ENCODE measurements around the gene TXNDC16.
A peak's percentile ranks its signal among the peaks of the same experiment; 100 is the strongest.
"Not testable (repeated sequence)": the region's sequence is repeated elsewhere in the genome, so short reads cannot be mapped to it uniquely, and the experiment has no call there.

The TXNDC16 gene

DNA sequence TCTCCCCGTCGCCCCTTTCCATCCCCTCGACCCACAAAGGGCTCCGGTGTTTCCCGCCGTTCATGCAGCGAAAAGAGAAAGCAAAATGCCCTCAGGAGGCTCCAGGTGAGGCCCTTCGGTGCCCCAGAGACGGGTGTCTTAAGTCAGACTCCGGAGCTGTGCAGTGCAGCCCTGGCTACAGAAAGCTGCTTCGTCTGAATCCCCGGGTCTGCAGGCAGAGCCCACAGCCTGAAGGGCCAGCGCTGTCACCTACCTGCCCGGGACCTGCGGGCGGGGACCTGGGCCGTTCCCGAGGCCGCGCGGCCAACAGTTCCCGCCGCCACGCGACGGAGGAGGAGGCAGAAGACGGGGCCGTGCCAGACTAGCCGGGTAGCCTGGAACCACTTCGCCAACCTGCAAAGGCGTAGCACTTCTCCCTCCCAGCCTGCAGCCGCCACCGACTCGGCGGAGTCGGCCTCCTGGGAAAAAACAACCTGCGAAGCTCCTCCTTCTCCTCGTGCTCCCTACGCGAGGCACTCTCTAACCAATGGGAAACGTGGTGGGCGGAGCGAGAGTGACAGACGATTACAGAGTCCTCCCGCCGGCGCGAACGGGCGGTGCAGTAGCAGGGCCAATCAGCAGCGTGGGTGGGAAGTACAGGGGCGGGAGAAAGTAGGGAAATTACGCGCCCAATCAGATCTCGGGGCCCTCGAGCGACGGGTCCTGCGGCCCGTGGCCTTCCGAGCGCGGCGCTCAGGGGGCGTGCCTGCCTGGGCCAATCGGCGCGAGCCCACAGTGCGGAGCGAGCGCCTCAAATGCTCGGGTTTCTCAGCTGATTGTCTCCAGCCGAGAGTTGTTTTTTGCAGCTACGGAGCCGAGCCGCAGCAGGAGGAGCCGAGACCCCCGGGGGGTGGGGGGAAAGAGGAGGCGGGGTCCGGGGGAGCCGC, at the start of gene TXNDC16, which contains the start of gene GPR137C:
Gene TXNDC16 (minus strand): TSS at position 443 of the 926 bp plus-strand sequence. CDS start 8,948 bp downstream, outside the sequence.
Gene GPR137C (plus strand): TSS at position 774 of the 926 bp plus-strand sequence. CDS start 312 bp downstream, outside the sequence.
- peak; percentile 100 for DNase-seq

GRCh38 chr14:52599974-52600373, 47.7 kb upstream of the TXNDC16 start:
- no peak for DNase-seq

DNA sequence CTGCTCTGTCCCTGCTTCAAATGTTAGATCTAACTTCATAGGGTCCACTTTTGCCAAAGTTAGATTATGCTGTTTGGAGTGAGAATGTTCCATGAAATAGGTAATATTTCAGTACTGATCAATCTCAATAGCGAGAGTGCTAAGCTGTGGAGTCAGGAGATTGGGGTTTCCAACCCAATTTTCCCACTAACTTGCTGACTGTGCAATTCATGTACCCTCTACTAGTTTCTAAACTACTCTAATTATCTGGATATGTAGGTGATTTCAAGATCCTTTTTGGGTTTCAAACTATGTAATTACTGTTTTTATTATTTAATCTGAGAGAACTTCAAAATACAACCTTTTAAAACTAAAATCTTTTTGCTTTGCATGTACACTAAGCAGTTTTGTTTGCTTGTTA, 46.3 kb upstream of the TXNDC16 start:
- no peak for DNase-seq

GRCh38 chr14:52596861-52597260, 44.6 kb upstream of the TXNDC16 start:
- DNase-seq = no peak

DNA sequence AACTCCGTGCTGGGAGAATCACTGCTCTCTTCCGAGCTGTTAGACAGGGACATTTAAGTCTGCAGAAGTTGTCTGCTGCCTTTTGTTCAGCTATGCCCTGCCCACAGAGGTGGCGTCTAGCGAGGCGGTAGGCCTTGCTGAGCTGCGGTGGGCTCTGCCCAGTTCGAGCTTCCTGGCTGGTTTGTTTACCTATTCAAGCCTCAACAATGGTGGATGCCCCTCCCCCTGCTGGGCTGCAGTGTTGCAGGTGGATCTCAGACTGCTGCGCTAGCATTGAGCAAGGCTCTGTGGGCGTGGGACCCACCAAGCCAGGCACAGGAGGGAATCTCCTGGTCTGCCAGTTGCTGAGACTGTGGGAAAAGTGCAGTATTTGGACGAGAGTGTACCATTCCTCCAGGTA, 44.0 kb upstream of the TXNDC16 start:
- DNase-seq = no peak

DNA sequence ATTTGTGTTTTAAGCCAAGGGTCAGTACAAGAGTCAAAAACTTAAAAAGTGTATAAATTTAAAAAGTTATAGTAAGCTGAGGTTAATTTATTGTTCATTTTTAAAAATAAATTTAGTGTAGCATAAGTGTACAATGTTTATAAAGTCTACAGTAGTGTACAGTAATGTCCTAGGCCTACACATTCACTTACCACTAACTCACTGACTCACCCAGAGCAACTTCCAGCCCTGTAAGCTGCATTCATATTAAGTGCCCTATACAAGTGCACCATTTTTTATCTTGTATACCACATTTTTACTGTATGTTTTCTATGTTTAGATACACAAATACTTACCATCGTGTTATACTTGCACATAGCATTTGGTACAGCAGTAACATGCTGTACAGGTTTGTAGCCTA, 38.0 kb upstream of the TXNDC16 start:
- DNase-seq = no peak

DNA sequence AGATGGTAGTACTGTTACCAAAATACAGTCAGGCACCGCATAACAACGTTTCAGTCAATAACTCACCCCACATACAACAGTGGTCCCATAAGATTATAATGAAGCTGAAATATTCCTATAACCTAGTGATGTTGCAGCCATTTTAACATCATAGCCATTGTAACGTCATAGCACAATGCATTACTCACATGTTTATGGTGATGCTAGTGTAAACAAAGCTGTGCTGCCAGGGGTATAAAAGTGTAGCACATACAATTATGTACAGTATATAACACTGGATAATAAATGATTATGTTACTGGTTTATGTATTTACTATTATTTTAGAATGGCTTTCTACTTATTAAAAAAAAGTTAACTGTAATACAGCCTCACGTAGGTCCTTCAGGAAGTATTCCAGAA, 37.3 kb upstream of the TXNDC16 start:
- DNase-seq = no peak

- no peak for DNase-seq
Measured at GRCh38 chr14:52583544-52583943, 31.2 kb upstream of the TXNDC16 start.

DNA sequence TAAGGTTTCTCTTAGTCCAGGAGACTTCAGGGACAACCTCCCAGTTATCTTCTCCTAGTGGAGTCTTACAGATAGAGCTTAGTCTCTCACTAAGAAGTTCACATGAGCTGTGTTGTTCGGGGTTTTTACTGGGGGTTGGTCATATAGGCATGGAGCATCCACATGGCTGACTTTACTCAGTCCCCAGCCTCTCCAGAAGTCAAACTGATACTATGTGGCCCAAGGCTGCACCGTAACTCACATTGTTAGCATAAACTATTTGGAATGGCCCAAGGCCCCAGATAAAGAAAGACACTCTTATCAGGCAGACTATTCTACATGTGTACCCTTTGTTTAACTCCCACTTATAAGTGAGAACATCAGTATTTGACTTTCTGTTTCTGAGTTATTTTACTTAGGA, 23.6 kb upstream of the TXNDC16 start:
- no peak for DNase-seq

- not testable (repeated sequence) for DNase-seq
Measured at GRCh38 chr14:52568454-52568853, 16.1 kb upstream of the TXNDC16 start.

DNA sequence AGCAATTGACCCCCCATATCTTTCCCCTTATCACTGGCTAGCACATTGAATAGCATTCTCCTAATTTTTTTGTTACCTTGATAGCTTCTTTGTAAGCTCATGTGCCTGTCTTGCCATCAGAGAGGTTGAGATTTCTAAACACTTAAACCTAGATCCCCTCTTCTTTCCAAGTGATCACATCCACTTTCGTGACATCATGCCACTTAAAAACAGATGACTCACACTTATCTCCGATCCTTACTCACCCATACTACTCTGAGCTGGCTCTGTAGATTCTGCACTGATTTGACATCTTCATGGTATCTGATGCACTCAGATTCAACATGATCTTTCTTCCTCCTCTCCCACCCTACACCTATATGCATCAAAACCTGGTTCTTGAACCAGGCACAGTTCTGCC, 10.8 kb upstream of the TXNDC16 start:
- no peak for DNase-seq

DNA sequence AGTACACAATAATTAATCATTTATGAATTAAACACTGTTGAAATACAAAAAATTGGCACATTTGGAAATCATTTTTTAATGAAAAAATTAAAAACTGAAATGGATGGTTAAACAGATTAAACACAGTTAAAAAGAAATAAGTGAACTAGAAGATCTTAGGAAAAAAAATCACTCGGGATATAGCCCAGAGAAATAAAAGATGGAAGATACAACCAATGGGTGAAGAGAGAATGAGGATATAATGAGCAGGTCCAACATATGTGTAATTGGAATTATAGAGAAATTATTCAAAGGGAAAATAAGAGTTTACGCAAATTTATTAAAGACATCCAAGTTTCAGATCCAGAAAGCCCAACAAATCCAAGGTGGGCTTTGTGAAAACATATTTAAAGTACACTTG, 6.4 kb upstream of the TXNDC16 start:
- no peak for DNase-seq

- peak; percentile 87 for DNase-seq
Measured at GRCh38 chr14:52553671-52554575, 1.6 kb upstream of the TXNDC16 start.

- DNase-seq = no peak
Measured at GRCh38 chr14:52553002-52553670, 831 bp upstream of the TXNDC16 start.

DNA sequence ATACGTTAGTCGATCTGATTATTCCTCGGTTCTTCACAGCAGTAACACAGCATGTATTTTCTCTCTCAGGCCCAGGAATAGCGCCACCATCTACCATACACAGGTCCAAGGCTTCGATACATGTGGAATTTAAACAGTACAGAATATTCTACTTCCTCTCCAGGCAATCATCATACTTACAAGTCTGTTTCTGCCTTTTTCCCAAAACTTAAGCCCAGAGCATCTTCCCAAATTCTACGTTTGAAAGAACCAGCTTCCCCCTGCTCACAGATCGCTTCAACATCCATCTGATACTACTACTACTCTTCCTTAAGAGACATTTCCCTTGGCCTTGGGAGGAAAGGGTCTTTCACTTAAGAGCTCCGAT, 626 bp downstream of the TXNDC16 start:
- no peak for DNase-seq

DNA sequence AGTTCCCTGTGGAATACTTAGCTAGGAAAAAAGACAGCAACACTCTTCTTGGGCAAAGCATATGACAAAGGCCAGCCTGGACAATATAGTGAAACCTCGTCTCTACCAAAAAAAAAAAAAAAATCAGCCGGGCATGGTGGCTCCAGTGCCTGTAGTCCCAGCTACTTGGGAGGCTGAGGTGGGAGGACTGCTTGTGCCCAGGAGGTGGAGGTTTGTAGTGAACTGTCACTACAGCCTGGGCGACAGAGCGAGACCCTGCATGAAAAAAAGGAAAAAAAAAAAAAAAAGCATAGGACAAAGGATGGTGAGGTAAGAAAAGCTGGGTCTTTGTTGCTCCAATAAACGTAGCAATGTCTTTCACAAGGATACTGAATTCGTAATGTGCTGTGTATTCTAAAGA, 1.1 kb downstream of the TXNDC16 start:
- DNase-seq = no peak

DNA sequence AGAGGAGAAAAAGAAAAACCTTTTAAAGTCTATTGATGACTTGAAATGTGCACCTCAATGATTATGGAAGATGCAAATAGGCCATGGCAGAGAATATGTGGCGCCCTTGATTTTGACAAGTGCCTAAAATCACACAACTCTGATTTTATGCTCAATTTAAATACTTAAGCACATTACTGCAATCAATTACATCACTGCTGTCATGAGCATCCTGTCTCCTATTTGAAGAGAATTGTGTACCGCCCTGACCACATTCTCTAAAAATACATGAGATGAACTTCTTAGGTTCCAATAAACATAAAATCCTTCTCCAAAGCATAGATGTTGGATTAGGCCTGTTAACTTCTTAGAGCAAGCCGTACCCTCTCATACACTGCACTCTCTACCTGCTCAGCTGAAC, 1.6 kb downstream of the TXNDC16 start:
- no peak for DNase-seq

DNA sequence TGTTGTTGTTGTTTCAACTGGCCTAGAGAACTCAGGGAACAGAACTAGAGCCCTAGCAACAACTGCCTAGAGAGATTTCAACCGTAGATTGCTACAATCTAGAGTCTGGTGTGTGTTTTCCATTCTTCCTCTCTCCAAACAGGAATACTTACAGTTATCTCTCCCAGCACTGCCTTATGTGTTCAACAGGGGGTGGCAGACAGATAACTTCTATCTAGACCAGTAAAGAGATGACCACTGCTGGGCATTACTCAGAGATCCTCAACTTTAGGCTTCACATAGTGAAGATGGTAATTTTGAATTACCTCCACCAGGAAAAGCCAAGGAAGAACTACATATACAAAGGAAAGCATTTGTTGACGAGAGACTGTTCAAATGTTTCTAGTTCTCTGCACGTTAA, 4.8 kb downstream of the TXNDC16 start:
- no peak for DNase-seq

- no peak for DNase-seq
Measured at GRCh38 chr14:52547027-52547426, 5.3 kb downstream of the TXNDC16 start.

- no peak for DNase-seq
Measured at GRCh38 chr14:52546318-52546670, 6.0 kb downstream of the TXNDC16 start.

DNA sequence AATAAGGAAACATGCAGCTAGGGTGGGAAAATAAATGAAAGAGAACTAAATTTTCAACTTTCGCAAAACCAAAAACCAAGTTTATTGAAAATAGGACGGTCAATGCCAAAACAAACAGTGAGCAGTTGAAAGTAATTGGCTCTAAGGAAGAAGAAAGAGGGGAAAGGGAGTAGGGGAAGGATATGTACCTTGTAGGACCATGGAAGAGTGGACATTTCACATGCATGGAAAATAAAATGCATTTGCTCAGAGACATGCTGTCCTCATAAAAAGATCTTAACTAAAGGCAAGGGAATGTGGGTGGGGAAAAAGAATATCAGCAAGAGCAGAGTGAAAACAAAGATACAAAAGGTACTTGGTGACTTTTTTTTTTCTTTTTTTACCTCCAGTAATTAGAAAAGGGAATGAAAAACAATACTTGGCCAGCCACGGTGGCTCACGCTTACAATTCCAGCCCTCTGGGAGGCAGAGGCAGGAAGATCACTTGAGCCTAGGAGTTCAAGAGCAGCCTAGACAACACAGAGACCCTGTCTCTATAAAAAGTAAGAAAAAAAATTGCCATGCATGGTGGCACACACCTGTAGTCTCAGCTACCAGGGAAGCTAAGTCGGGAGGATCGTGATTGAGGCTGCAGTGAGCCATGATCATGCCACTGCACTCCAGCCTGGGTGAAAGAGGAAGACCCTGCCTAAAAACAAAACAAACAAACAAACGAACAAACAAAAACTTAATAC, 6.6 kb downstream of the TXNDC16 start:
- no peak for DNase-seq

DNA sequence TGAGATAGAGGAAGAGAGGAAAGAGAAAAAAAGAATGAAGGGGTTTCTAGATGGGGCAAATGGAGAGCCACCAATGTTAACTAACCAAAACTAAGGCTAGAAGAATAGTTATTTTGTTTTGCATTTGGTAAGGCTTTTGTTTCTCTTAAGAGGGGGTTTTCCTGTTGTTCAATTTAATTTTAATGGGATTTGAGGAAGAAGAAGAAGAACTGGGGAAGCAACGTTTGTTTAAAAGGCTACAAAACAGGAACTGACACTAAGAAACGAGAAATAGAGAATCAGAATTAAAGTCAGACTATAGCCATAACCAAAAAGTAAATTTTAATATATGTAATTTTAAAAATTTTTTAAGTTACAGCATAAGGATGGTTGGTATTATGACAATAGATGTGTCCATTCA, 13.7 kb downstream of the TXNDC16 start:
- no peak for DNase-seq

DNA sequence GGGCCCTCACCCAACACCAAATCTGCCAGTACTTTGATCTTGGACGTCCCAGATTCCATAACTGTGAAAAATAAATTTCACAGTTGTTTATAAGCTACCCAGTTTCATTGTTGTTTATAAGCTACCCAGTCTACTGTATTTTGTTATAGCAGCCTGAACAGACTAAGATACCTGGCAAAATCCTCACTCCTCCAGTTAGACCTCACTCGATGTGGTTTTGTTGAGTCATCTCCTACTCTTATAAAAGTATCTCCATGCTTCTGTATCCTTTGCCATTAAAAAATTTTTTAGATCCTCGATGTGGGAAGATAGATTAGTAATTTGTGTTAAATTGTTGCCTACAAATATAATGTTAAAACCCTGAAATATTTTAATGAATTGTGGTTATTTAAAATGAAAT, 16.0 kb downstream of the TXNDC16 start:
- no peak for DNase-seq
